Stomach (tissue), 4 donors: ENCODE measurements around the gene IYD.

Experiments used
- CTCF ChIP-seq, 7 experiments: fragments of 450-650 bp in 4 of 7; fragments of 200-600 bp in 3 of 7; sonication (generic) in 3 of 7; IDR thresholded peaks; one replicate each; pipeline ENCODE4 v1.5.1; 2016 to 2019; ENCODE audit warnings: antibody characterized with exemption in 7 of 7, control low read depth in 2 of 7, mild to moderate bottlenecking in 1 of 7
- EP300 ChIP-seq: sonication (generic); formaldehyde crosslinking; IDR thresholded peaks from one replicate; pipeline ENCODE4 v1.6.1; 2017; ENCODE audit warnings: antibody characterized with exemption

DNA sequence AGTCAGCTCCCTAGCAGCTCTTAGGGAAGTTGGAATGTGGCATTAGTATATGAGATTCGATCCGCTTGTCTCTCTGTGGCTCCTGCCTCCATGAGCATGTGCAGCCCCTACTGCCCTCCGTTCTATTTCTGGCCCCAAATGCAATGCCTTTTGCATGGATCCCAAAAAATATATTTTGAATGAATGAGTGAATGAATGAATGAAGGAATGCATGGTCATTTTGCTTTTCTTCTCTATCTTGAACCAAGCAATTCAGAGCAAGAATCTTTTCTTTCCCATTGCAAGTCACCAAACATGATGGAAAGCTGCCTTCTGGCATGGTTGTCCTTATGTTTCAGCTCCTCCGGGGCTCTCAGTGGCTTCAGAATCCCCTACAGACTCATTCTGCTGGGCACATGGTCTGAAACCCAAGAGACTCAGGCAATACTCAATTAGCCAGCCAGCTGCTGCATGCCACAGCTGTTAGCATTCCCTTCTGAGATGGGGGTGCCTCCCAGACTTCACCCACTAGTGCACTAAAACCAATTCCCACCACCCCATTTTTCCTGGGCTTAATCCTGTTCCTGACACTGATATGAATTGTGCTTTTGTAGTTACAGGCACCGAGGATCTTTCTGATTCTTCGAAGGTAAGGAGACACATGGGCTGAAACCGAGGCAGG, 2.6 kb upstream of the IYD start:
- TF ChIP-seq CTCF (IDR thresholded peaks at IDR 0.05) (no peak), EP300 (no peak)
